ENCODE results near the gene PSMF1. TPM values are rescaled to one million over a fixed set of nuclear protein-coding genes. Genes with fewer than 3 reads are reported as not detected.
A peak's percentile ranks its signal among the peaks of the same experiment; 100 is the strongest.

The PSMF1 gene, protein sequence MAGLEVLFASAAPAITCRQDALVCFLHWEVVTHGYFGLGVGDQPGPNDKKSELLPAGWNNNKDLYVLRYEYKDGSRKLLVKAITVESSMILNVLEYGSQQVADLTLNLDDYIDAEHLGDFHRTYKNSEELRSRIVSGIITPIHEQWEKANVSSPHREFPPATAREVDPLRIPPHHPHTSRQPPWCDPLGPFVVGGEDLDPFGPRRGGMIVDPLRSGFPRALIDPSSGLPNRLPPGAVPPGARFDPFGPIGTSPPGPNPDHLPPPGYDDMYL
- total RNA-seq: 81.6 to 90.3 TPM (median 86.0 TPM) in 3 replicates

GRCh38 chr20:1118336-1119127 lies at the start of gene PSMF1:
Gene PSMF1 (plus strand): TSS chr20:1118602. CDS start chr20:1118774, 172 bp downstream.
- peak within 1 kb of the TSS; percentile 96 for H3K4me3 Mint-ChIP-seq
- peaks cover 40% of the 10 kb centered on the region for H3K4me1 Mint-ChIP-seq
- DNase-seq (ENCODE audit: low spot score in 2 of 2, unreplicated experiment in 2 of 2): peak; percentile 85 to 94
- no peaks in the 10 kb centered on the region for H3K9me3 Mint-ChIP-seq
- TF ChIP-seq, protein P1, sequence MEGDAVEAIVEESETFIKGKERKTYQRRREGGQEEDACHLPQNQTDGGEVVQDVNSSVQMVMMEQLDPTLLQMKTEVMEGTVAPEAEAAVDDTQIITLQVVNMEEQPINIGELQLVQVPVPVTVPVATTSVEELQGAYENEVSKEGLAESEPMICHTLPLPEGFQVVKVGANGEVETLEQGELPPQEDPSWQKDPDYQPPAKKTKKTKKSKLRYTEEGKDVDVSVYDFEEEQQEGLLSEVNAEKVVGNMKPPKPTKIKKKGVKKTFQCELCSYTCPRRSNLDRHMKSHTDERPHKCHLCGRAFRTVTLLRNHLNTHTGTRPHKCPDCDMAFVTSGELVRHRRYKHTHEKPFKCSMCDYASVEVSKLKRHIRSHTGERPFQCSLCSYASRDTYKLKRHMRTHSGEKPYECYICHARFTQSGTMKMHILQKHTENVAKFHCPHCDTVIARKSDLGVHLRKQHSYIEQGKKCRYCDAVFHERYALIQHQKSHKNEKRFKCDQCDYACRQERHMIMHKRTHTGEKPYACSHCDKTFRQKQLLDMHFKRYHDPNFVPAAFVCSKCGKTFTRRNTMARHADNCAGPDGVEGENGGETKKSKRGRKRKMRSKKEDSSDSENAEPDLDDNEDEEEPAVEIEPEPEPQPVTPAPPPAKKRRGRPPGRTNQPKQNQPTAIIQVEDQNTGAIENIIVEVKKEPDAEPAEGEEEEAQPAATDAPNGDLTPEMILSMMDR (IDR thresholded peaks at IDR 0.05; ENCODE audit: unreplicated experiment): no peak
- peak within 1 kb of the TSS; percentile 96 for H3K27ac Mint-ChIP-seq
- peaks cover 2% of the 10 kb centered on the region for H3K27me3 Mint-ChIP-seq (ENCODE audit: low read depth)
- no peaks in the 10 kb centered on the region for H3K36me3 Mint-ChIP-seq

- Mint-ChIP-seq H3K4me3 (no peak overlapping the region), H3K9me3 (peaks cover 24% of the 10 kb centered on the region), H3K27me3 (ENCODE audit: low read depth) (peaks cover 7% of the 10 kb centered on the region), H3K27ac (no peak overlapping the region), H3K36me3 (peaks cover 1% of the 10 kb centered on the region), H3K4me1 (no peaks in the 10 kb centered on the region)
- TF ChIP-seq, protein P1 (IDR thresholded peaks at IDR 0.05; ENCODE audit: unreplicated experiment): no peak
- no peak for DNase-seq (ENCODE audit: low spot score in 2 of 2, unreplicated experiment in 2 of 2)
Measured at GRCh38 chr20:1072258-1072657, 46.1 kb upstream of the PSMF1 start.

- TF ChIP-seq, protein P1 (IDR thresholded peaks at IDR 0.05; ENCODE audit: unreplicated experiment): no peak
- Mint-ChIP-seq H3K36me3 (peaks cover 1% of the 10 kb centered on the region), H3K4me3 (no peak overlapping the region), H3K27ac (no peak overlapping the region), H3K4me1 (no peaks in the 10 kb centered on the region), H3K9me3 (peaks cover 19% of the 10 kb centered on the region), H3K27me3 (ENCODE audit: low read depth) (peaks cover 10% of the 10 kb centered on the region)
- DNase-seq (ENCODE audit: low spot score in 2 of 2, unreplicated experiment in 2 of 2): no peak
Measured at GRCh38 chr20:1075616-1076015, 42.8 kb upstream of the PSMF1 start.

GRCh38 chr20:1081891-1082290 lies 36.5 kb upstream of the PSMF1 start:
- TF ChIP-seq, protein P1 (IDR thresholded peaks at IDR 0.05; ENCODE audit: unreplicated experiment): no peak
- Mint-ChIP-seq H3K36me3 (no peaks in the 10 kb centered on the region), H3K9me3 (peaks cover 9% of the 10 kb centered on the region), H3K4me3 (no peak overlapping the region), H3K27me3 (ENCODE audit: low read depth) (peaks cover 10% of the 10 kb centered on the region), H3K4me1 (no peaks in the 10 kb centered on the region), H3K27ac (no peak overlapping the region)
- no peak for DNase-seq (ENCODE audit: low spot score in 2 of 2, unreplicated experiment in 2 of 2)

- H3K27ac Mint-ChIP-seq: no peak overlapping the region
- TF ChIP-seq, protein P1 (IDR thresholded peaks at IDR 0.05; ENCODE audit: unreplicated experiment): no peak
- H3K27me3 Mint-ChIP-seq (ENCODE audit: low read depth): peaks cover 2% of the 10 kb centered on the region
- H3K9me3 Mint-ChIP-seq: peaks cover 9% of the 10 kb centered on the region
- DNase-seq (ENCODE audit: low spot score in 2 of 2, unreplicated experiment in 2 of 2): no peak
- no peak overlapping the region for H3K4me3 Mint-ChIP-seq
- no peaks in the 10 kb centered on the region for H3K36me3 Mint-ChIP-seq
- H3K4me1 Mint-ChIP-seq: no peaks in the 10 kb centered on the region
Measured at GRCh38 chr20:1083431-1084080, 34.8 kb upstream of the PSMF1 start.
